GM21619 (cell line): ENCODE data around the gene LY6G6D.

Experiments
- ATAC-seq: cut with Tn5 transposase; IDR thresholded peaks from one replicate; pipeline ENCODE4 v1.9.1; 2021; ENCODE audit not compliant: unreplicated experiment

Gene LY6G6D

GRCh38 chr6:31717499-31718222, 2.5 kb downstream of the LY6G6D start:
- no peak for ATAC-seq

- ATAC-seq: no peak
These were observed 3.1 kb downstream of the LY6G6D start for GRCh38 chr6:31718265-31718664.

- ATAC-seq: no peak
These were observed 3.9 kb downstream of the LY6G6D start for GRCh38 chr6:31719001-31719400.

GRCh38 chr6:31720196-31720770, 5.1 kb downstream of the LY6G6D start:
- no peak for ATAC-seq

GRCh38 chr6:31721351-31722020, 6.3 kb downstream of the LY6G6D start, which contains the start of gene LY6G6C:
Gene LY6G6C (minus strand): TSS chr6:31721746. CDS start chr6:31721679, 67 bp downstream.
- ATAC-seq: no peak

GRCh38 chr6:31722173-31722572, 7.0 kb downstream of the LY6G6D start:
- no peak for ATAC-seq

- no peak for ATAC-seq
These were observed 8.3 kb downstream of the LY6G6D start, which contains the start of gene MPIG6B for GRCh38 chr6:31723245-31723979. Gene MPIG6B (plus strand): TSS chr6:31723373. CDS start chr6:31723384, 11 bp downstream.

- ATAC-seq: no peak
These were observed 9.0 kb downstream of the LY6G6D start for GRCh38 chr6:31723980-31724691.

GRCh38 chr6:31725502-31726350, 10.6 kb downstream of the LY6G6D start:
- no peak for ATAC-seq

GRCh38 chr6:31727034-31727716, 12.0 kb downstream of the LY6G6D start:
- ATAC-seq: no peak

GRCh38 chr6:31727717-31728671, 12.8 kb downstream of the LY6G6D start:
- ATAC-seq: no peak

GRCh38 chr6:31728767-31729514, 13.8 kb downstream of the LY6G6D start, which contains the start of gene DDAH2:
Gene DDAH2 (minus strand): TSS chr6:31729299. CDS start chr6:31729161, 138 bp downstream.
- ATAC-seq: no peak

- peak; percentile 43 for ATAC-seq
These were observed 14.4 kb downstream of the LY6G6D start for GRCh38 chr6:31729515-31729978.

GRCh38 chr6:31729979-31730630, 15.0 kb downstream of the LY6G6D start:
- peak; percentile 30 for ATAC-seq

- ATAC-seq: no peak
These were observed 15.5 kb downstream of the LY6G6D start for GRCh38 chr6:31730631-31731086.

- ATAC-seq: no peak
These were observed 16.9 kb downstream of the LY6G6D start for GRCh38 chr6:31732029-31732428.
